ENCODE measurements around the gene COX8C.
A peak's percentile ranks its signal among the peaks of the same experiment; 100 is the strongest.
"Not testable (repeated sequence)": the region's sequence is repeated elsewhere in the genome, so short reads cannot be mapped to it uniquely, and the experiment has no call there.

COX8C gene

DNA sequence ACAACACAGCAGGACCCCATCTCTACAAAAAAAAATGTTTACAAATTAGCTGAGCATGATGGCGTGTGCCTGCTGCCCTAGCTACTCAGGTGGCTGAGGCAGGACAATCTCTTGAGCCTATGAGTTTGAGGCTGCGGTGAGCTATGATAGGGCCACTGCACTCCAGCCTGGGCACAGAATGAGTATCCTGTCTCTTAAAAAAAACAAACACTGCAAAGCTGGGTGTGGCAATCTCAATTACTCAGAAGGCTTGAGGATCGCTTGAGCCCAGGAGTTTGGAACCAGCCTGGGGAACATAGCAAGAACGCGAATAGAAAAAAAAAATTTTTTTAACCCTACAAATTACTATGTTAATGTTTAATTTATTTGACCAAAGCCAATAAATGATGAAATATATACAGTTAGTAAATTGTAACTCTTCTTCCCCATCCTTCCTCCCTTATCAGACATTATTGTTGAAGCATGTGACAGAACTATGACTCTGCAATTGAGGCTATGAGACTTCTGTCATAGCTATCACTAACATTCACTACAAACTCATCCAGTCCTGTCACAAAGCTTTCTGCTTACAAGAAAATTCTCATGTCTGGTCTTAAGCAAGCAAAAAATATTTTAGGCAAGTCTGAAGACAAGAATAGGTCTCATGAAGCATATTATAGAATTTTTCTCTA is 23.9 kb upstream of the COX8C start:
- DNase-seq = no peak

DNA sequence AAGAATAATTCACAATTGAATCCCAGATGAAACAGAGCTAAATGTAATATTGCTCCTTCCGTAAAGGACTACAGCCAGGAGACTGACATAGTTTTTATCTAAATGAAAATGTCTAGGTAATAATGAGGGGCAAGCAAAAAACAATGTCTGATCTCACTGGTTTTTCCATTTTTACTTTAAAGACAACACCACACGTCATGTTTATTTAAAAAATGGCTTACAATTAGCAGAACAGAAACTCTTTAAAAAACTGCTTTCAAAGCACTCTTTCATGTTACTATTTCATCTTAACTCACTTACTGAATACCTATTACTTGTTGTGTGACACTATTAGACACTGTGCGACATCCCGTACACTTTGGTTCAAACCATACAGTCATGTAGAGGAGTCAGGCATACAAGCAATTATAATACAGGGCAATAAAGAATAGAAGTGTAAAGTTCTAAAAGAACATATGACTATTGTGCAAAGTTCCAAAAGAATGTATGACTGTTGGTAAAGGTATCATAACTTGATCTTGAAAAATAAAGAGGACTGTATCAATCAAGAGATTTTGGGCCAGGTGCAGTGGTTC is 23.3 kb upstream of the COX8C start:
- DNase-seq = no peak

DNA sequence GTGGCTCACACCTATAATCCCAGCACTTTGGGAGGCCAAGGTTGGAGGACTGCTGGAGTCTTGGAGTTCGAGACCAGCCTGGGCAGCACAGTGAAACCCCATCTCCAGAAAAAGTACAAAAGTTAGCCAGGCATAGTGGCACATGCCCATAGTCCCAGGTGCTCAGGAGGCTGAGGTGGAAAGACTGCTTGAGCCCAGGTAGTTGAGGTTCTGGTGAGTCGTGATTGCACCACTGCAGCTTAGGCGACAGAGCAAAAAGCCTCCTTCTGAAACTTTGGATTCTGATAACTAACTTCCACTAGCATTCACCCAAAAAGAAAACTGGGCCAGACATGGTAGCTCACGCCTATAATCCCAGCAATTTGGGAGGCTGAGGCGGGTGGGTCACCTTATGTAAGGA is 20.8 kb upstream of the COX8C start:
- DNase-seq = no peak

DNA sequence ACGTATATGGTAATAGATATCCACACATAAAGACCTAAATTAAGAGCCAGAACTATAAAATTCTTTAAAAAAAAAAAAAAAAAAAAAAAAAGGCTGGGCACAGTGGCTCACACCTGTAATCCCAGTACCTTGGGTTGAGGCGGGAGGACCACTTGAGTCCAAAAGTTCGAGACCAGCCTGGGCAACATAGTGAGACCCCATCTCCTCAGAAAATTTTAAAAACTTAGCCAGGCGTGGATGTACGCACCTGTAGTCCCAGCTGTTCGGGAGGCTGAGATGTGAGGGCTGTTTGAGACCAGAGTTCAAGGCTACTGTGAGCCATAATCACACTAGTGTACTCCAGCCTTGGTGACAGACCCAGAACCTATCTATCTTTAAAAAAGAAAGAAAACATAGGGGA is 18.4 kb upstream of the COX8C start:
- no peak for DNase-seq

DNA sequence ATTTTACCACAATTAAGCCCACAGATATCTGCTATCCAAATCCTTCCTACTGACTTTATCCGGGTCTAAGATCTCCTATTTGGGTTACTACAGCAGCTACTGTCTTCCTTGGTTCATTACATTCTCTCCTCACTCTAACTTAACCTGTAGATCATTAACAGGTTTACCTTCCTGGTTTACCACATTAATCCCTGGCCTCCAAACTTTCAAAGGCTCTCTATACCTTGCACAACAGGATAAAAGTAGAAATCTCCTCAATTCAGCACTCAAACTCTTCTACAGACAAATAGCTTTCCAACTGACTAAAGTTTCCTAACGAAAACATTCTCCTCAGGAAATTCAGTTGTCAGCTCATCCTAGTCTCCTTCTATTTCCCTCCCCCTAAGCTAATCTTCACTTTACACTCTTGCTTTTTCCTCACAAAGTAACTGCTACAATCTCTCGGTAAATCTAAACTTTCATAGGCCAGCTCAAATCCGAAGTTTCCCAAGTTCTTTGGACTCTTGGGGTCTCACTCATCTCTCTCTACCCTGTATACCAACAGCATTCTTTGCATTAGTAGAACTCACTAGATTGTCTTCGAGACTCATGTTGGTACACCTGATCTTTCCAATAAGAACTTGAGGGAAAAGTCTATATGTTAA is 16.9 kb upstream of the COX8C start:
- DNase-seq = no peak

DNA sequence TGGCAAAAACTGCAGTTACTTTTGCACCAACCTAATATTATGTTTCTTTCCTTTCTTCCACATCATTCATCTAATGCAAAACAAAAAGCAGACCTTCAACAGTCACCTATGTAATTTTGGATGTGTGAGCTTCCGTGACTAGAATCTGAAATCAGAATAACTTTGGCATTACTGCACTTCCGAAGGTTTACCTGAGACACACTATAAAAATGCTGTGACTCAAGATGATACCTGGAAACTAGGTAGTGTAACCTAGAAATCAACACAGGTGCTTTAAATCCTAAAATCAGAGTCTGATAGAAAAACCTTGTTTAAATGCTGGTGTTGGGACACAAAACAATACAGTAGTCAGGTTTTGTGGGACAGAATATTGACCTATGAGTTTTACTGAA is 16.4 kb upstream of the COX8C start:
- no peak for DNase-seq

DNA sequence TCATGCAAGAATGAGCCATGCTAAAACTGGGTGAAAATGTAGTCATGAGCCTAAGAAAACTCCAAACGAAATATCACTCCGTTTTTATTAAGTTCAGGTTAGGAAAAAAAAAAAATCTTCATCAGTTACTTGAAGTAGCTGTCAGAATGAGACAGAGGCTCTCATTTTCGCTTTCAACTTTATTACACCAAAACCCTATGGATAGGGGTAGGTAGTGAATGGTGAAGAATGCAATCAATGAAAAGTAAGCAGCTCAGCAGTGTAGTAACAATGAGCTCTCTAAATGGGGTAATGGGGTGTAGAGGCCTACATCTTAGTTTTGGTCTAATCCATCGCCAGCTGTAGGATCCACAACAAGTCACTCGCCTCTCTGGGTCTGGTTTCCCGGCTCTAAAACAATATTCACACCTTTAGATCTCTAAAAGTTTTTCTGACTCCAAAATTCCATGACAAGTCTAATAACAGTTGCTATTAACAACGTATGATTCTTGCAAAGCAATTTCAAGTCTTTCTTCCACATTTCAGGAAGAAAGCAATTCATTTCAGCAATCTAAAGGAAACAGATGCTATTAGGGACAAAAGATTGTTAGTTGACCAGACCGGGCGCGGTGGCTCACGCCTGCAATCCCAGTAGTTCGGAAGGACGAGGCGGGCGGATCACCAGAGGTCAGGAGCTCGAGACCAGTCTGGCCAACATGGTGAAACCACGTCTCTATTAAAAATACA is 15.8 kb upstream of the COX8C start:
- DNase-seq = no peak

DNA sequence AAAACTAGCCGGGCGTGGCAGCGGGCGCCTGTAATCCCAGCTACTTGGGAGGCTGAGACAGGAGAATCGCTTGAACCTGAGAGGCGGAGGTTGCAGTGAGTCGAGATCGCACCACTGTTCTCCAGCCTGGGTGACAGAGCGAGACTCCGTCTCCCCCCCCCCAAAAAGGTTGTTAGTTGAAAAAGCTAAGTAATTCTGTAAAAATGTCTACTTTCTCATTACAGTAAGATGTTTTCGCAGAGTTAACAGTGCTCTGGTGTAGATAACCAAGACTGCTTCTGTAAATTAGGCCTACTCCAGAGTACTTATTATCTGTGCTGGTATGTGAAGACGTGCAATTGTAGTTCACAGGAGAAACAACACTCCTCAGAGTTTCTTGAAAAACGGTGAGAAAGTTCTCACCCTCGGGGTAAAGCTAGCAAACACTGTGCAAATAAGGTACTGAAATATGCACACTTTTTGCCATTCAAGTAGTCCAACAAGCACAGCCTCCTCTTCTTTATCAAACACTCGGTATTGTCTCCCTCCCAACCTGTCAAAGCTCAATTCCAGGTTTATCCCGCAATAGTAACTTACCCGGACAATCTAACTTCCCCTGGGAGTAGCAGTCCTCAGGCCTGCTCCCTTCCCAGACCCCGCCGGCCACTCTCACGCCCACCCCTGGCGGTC is 15.1 kb upstream of the COX8C start:
- DNase-seq = no peak

DNA sequence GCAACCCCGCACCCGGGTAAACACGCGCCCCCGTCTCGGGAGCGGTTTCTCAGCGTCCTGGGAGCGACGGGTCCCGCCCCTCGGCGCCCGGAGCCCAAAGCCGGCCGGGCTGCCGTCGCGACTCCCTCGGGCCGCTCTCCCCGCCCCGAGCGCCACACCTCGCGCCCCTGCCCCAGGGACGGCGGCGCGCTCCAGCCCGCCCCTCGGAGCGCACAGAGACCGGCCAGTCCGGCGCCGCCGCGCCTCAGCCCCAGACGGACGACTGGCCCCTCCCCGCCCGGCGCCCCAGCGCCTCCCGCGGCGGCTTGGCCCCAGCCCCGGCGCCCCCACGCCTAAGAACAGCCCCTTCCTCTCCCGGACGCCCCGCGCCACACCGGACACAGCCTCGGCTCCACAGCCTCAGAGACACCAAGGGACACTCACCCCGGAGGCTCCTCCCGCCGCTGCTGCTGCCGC is 14.6 kb upstream of the COX8C start:
- DNase-seq = no peak

DNA sequence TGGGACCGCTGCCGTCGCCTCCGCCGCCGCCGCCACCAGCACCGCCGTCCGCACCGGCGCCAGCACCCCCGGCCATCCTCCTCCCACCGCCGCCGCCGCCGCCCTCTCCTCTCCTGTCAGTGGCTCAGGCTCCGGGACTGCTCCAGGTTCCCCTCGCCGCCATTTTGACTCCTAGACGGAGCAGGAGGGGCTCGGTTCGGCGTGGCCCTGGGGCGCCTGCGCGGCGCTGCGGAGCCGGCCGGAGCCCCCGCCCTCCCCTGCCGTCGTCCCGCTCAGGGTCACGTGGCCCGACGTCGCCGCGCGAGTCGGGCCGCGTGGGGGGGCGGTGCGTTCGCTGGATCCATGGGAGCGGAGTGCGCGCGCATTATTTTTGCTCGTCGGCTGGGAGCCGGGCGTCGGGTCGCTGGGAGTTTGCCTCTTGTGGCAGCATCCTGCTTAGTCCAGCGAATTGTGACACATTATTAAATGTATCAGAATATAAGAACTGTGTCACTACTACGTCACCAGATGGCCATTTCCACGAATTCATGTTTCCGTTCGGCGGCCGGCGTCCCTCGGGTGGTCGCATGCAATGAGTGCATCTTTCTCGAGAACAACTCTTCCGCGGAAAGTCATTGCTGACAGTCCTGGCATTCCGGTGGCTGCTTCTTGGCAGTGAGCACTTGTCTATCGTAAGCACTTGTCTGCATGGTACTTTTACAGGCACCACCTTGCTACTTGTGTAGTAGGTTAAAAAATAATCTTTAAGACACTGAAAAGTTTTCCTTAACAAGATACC is 13.9 kb upstream of the COX8C start, which contains the start of gene BTBD7:
TSS of gene BTBD7 (minus strand) at position 184 of the 778 bp plus-strand sequence. CDS start 36,985 bp downstream, outside the sequence.
- peak; percentile 94 for DNase-seq

DNA sequence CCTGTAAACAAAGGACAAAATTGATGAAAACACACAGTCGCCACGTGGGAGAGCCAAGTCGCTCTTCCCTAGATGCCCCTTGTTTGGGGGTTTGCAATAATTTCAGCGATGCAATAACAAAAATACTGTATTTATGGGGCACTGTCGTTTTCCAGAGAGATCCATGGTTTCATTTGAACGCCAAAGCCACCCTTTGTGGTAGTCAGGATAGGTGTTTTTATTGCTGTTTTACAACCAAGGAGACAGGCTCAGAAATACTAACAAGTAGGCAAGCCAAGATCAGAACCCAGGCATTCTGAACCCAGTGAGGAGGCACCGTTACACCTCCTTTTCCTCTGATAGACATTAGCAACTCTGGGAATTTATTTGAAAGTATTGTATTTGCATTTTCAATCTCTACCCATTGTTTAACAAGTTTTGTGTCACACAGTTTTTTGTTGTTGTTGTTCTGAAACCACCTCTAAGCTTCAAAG is 13.3 kb upstream of the COX8C start:
- peak; percentile 4 for DNase-seq

DNA sequence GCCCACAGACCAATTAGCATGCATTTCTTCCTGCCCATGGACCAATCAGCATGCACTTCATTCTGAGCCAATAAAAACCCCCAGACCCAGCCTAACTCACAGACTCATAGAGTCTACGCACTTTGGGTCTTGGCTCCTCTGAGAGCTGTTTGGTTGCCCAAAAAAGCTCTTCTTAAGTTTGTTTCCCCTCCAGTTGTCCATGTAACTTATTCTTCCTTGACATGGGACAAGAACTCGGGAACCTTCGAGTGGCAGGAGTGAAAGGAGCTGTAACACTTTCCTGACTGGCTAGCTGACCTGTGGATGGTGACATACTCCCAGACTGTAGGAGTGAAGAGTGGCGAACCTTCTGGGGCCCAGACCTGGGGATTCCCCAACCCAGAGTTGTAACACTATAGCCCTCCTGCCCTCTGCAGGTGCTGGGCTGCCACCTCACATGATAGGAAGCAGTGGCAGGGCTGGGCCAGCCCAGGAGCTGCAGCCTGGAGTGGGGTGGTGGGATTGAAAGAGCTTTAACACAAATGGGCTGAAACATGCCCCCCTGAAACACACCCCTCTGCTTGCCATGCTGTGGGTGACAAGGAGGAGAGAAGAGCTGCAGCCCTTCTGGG is 9.7 kb upstream of the COX8C start:
- DNase-seq = no peak

DNA sequence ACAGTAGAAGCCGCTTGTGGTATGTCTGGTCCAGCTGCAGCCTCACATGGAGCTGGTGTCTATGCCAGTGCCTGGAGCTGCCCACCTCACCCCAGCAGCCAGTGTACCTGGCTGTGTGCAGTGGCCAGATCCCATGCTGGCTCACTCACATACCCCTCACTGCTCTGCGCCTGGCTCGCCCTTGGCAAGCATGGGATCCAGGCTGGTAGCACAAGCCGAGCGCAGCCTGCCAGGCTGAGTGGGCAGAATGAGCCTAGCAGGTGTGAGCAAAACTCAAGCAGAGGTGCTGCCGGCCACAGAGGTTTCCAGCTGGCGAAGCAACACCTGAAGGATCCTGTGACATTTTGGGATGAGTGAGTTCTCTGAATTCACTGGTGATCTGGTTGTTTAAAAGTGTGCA is 9.1 kb upstream of the COX8C start:
- DNase-seq = no peak

DNA sequence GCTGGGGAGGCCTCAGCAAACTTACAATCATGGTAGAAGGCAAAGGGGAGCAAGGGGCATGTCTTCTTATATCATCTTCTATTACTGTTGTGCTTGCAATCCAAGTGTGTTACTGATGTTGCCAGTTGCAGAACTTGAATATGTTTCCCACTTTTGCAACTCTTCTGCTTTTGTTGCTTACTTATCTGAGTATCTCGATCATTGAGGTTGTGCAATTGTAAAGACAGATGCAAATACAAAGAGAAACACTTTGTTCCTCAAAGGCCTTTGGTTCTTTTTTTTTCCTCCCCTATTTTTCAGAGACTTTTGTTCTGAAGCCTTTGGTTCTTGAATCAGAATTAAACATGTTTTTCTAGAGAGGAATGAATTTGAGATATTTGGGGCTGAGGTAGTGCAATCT is 3.7 kb upstream of the COX8C start:
- no peak for DNase-seq

DNA sequence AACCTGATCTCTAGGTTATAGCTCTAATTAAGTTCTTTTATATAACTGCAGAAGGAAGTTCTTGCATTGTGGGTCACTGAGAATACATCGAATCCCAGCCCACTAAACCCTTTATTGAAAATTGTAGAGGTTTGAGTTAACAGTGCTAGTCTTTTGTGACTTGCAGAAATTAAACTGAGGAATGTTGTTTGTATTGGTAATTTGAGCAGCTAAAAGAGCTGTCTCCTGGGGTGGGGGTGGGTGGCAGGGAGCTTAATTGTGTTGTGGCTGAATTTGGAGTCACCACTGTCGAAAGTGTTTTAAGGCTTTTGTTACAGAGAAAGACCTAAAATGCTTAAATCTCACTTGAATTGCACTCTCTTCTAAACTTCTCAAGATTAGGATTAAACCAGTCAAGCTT is 3.2 kb upstream of the COX8C start:
- no peak for DNase-seq

DNA sequence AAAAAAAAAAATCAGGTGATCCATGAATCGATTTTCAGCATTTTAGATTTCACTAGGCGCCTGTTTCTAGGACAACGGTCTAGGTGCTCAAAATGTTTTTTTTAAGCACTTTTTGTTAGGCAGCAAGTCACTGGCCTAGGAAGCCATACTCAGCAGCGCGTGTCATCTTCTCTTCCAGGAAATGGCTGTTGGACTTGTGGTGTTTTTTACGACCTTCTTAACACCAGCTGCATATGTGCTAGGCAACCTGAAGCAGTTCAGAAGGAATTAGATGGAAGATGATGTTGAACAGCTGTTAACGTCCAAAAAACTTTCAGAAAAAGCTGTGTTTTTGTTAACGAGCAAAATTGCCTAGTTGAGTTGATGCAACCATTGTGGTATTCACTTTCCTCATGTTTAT is 868 bp downstream of the COX8C start:
- no peak for DNase-seq

DNA sequence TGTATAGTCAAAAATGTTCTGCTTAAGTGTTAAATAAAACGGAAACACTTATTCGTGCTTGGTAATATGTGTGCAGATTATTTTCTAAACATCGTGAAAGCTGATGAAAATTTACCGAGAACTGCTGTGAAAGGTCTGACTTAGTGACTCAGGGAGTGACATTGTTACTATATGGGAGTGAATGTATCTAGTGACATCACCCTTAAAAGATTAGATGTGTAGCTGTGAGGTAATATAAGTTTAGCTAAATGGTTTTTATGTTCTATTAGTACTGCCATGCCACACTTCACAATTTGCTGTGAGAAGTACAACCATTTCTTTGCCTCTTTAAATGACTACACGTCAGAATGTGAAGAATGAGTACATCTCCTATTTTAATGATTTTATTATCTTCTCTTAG is 1.3 kb downstream of the COX8C start:
- DNase-seq = no peak

DNA sequence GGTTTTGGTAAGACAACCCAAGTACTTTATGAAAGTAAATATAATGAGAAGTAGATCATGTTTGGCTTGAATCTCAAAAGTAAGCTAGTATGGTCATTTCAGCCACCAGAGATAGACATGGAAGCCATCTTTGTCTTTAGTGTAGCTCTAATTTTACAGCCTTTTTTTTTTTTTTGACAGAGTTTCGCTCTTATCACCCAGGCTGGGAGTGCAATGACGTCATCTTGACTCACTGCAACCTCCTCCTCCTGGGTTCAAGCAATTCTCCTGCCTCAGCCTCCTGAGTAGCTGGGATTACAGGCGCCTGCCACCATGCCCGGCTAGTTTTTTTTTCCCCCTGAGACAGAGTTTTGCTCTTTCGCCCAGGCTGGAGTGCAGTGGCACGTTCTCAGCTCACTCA is 7.9 kb downstream of the COX8C start:
- not testable (repeated sequence) for DNase-seq

DNA sequence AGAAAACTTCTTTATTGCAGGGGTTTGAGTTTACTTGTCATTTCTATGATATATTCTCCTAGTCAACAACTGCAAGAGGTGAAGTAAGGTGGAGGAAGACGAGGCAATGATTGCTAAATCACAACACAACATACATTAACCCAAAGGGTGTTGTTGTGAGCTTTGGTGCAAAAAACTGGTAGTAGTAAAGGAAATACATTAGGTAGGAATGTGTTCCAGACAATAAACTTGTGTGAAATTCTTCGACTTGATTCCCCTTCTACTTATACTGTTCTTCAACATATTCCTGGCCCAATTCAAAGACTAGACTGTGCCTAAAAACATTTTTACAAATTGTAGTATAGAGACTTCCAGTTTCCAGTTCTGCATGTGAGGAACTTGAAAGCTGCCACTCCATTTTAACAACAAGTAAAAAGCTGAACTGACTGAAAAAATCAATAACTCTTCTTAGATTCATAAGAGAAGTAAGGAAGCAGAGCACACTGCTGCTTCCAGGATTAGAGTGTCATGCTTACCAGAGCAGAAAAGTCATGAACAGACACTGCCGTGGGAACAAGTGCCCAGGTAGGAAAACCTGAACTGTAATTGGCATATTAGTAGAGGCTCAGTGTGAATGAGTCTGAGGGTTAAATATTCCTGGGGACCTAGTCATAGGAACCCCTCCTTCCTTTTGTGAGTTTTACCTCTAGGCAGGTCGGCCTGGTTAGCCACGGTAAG is 22.2 kb downstream of the COX8C start:
- no peak for DNase-seq

DNA sequence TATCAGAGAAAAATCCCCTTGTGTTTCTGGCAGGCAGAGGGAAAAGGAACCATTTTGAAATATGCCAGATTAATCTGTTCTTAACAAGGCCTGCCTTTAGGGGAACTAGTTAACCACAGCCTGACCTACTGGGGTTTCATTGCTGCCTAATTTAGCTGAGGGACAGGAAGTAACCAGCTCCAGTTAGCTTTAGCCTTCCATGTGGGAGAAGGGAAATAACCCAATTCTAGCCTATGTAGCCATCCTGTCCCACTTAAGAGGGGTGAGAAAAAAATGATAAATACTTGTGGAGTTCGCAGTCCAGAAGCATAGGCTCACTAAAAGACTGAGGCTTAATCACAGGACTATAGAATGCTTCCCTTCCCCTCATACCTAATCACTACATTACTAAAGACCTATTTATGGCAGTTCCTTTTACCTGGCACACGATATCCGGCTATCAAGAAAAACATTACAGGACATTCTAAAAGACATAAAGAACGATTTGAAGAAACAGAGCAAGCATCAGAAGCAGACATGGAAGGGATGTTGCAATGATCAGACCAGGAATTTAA is 22.8 kb downstream of the COX8C start:
- peak; percentile 5 for DNase-seq

DNA sequence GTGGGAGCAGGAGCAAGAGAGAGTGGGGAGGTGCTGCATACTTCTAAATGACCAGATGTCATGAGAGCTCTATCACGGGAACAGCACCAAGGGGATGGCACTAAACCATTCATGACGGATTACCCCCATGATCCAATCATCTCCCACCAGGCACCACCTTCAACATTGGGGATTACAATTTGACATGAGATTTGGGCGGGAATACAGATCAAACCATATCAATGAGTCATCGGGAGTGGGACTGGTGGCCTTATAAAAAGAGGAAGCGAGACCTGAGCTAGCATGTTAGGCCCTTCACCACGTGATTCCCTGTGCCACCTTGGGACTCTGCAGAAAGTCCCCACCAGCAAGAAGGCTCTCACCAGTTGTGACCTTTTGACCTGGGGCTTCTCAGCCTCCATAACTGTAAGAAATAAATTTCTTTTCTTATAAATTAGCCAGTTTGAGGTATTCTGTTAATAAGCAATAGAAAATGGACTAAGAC is 28.7 kb downstream of the COX8C start:
- peak; percentile 0 for DNase-seq

Data from CD4-positive, alpha-beta T cell treated with Interleukin-21 for 1 hour (primary cell).